ENCODE data around the gene DOCK3.

DNA sequence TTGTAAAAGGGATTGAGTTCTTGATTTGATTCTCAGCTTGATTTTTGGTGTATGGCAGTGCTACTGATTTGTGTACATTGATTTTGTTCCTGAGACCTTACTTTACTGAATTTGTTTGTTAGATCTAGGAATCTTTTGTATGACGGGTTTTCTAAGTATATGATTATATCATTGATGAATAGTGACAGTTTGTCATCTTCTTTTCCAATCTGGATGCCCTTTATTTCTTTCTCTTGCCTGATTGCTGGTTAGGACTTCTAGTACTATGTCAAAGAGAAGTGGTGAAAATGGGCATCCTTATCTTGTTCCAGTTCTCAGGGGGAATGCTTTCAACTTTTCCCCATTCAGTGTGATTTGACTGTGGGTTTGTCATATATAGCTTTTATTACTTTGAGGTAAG lies 103.0 kb downstream of the DOCK3 start:
- TF ChIP-seq, protein P1, sequence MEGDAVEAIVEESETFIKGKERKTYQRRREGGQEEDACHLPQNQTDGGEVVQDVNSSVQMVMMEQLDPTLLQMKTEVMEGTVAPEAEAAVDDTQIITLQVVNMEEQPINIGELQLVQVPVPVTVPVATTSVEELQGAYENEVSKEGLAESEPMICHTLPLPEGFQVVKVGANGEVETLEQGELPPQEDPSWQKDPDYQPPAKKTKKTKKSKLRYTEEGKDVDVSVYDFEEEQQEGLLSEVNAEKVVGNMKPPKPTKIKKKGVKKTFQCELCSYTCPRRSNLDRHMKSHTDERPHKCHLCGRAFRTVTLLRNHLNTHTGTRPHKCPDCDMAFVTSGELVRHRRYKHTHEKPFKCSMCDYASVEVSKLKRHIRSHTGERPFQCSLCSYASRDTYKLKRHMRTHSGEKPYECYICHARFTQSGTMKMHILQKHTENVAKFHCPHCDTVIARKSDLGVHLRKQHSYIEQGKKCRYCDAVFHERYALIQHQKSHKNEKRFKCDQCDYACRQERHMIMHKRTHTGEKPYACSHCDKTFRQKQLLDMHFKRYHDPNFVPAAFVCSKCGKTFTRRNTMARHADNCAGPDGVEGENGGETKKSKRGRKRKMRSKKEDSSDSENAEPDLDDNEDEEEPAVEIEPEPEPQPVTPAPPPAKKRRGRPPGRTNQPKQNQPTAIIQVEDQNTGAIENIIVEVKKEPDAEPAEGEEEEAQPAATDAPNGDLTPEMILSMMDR (IDR thresholded peaks at IDR 0.05; ENCODE audit: extremely low read depth in 1 of 2, insufficient read depth in 1 of 2, low read depth in 1 of 2, low read length in 2 of 2) = no peak
- TF ChIP-seq, protein P2, sequence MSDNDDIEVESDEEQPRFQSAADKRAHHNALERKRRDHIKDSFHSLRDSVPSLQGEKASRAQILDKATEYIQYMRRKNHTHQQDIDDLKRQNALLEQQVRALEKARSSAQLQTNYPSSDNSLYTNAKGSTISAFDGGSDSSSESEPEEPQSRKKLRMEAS (IDR thresholded peaks at IDR 0.05; ENCODE audit: insufficient read depth, insufficient read length) = no peak
- TF ChIP-seq POLR2A (IDR thresholded peaks at IDR 0.05; ENCODE audit: low read depth, low read length) (no peak), EZH2 (IDR thresholded peaks at IDR 0.05; ENCODE audit: borderline replicate concordance, low read depth, low read length, severe bottlenecking) (no peak), POLR2AphosphoS5 (IDR thresholded peaks at IDR 0.05; ENCODE audit: insufficient read depth, low read depth, low read length) (no peak)

All from endothelial cell of umbilical vein (primary cell).